RWPE2 (cell line): Measurements from ENCODE around the gene ZNF518B.
"Not testable (repeated sequence)": the region's sequence is repeated elsewhere in the genome, so short reads cannot be mapped to it uniquely, and the experiment has no call there.

Experiments
- ATAC-seq: fragments of 200-7000 bp; cut with Tn5 transposase; 3 replicates; pipeline ENCODE4 v1.9.1; 2021; ENCODE audit warnings: low read depth
- DNase-seq: peaks from one replicate; pipeline ENCODE4 v3.0.0-alpha.2; 2020; ENCODE audit warnings: low spot score
- H3K27ac ChIP-seq: fragments of 450-650 bp; 2 replicates; pipeline ENCODE4 v1.5.1; 2017; ENCODE audit warnings: mild to moderate bottlenecking; ENCODE audit not compliant: poor library complexity, severe bottlenecking
- H3K27me3 ChIP-seq: fragments of 250-450 bp; sonication (Bioruptor Pico); 2 replicates; pipeline ENCODE4 v1.5.1; 2021; ENCODE audit warnings: mild to moderate bottlenecking, moderate library complexity; ENCODE audit not compliant: insufficient read depth, poor library complexity, severe bottlenecking
- H3K36me3 ChIP-seq: fragments of 250-450 bp; sonication (Bioruptor Pico); 2 replicates; pipeline ENCODE4 v1.5.1; 2020; ENCODE audit warnings: low read depth, mild to moderate bottlenecking, moderate library complexity
- H3K4me1 ChIP-seq: fragments of 250-450 bp; sonication (Bioruptor Pico); 2 replicates; pipeline ENCODE4 v1.5.1; 2021; ENCODE audit warnings: mild to moderate bottlenecking, moderate library complexity; ENCODE audit not compliant: insufficient read depth, poor library complexity, severe bottlenecking
- H3K4me3 ChIP-seq: fragments of 250-450 bp; sonication (Bioruptor Pico); 2 replicates; pipeline ENCODE4 v1.5.1; 2021; ENCODE audit warnings: mild to moderate bottlenecking, moderate library complexity; ENCODE audit not compliant: severe bottlenecking
- H3K9me3 ChIP-seq: fragments of 250-450 bp; sonication (Bioruptor Pico); 2 replicates; pipeline ENCODE4 v1.5.1; 2021; ENCODE audit warnings: mild to moderate bottlenecking, moderate library complexity; ENCODE audit not compliant: severe bottlenecking
- CTCF ChIP-seq: fragments of 450-650 bp; IDR thresholded peaks from one replicate; pipeline ENCODE4 v1.5.1; 2017; ENCODE audit warnings: mild to moderate bottlenecking, moderate library complexity; ENCODE audit not compliant: poor library complexity, severe bottlenecking

Gene ZNF518B

GRCh38 chr4:10438924-10439323, 18.3 kb downstream of the ZNF518B start:
- no peaks in the 10 kb centered on the region for H3K27me3 ChIP-seq
- H3K27ac ChIP-seq, result no peak overlapping the region
- peaks cover 4% of the 10 kb centered on the region for H3K36me3 ChIP-seq
- H3K4me3 ChIP-seq, result no peak overlapping the region
- no peak for TF ChIP-seq CTCF
- DNase-seq (no peak), ATAC-seq (no peak)
- H3K9me3 ChIP-seq, result no peaks in the 10 kb centered on the region
- no peaks in the 10 kb centered on the region for H3K4me1 ChIP-seq

GRCh38 chr4:10437735-10438134, 19.5 kb downstream of the ZNF518B start:
- Histone ChIP-seq H3K4me1 (no peaks in the 10 kb centered on the region), H3K27ac (no peak overlapping the region), H3K27me3 (no peaks in the 10 kb centered on the region), H3K9me3 (no peaks in the 10 kb centered on the region), H3K4me3 (no peak overlapping the region), H3K36me3 (peaks cover 4% of the 10 kb centered on the region; the same call in 1 of the 2 replicates)
- no peak for TF ChIP-seq CTCF
- no peak for ATAC-seq
- DNase-seq, result no peak

- H3K27me3 ChIP-seq, H3K9me3 ChIP-seq, H3K36me3 ChIP-seq, DNase-seq, H3K4me1 ChIP-seq, H3K27ac ChIP-seq, H3K4me3 ChIP-seq, ATAC-seq: not testable (repeated sequence)
Observed at GRCh38 chr4:10427680-10428079, 29.5 kb downstream of the ZNF518B start.

GRCh38 chr4:10421344-10422055, 35.7 kb downstream of the ZNF518B start:
- Histone ChIP-seq H3K4me1 (no peaks in the 10 kb centered on the region), H3K9me3 (no peaks in the 10 kb centered on the region), H3K4me3 (no peak overlapping the region), H3K27me3 (no peaks in the 10 kb centered on the region), H3K27ac (no peak overlapping the region), H3K36me3 (no peaks in the 10 kb centered on the region)
- no peak for ATAC-seq
- TF ChIP-seq CTCF, result no peak
- DNase-seq, result no peak

GRCh38 chr4:10417740-10418139, 39.5 kb downstream of the ZNF518B start:
- Histone ChIP-seq H3K27me3 (no peaks in the 10 kb centered on the region), H3K27ac (no peak overlapping the region), H3K4me1 (no peaks in the 10 kb centered on the region), H3K9me3 (no peaks in the 10 kb centered on the region), H3K36me3 (no peaks in the 10 kb centered on the region), H3K4me3 (no peak overlapping the region)
- no peak for ATAC-seq
- no peak for TF ChIP-seq CTCF
- DNase-seq, result no peak
